Right atrium auricular region (tissue), 2 donors: Measurements from ENCODE around the gene FOXP2. TPM values are rescaled to one million over a fixed set of nuclear protein-coding genes. Genes with fewer than 3 reads are reported as not detected.

Experiments
- DNase-seq: peaks from one replicate; pipeline ENCODE4 v3.0.0-alpha.2; 2019; ENCODE audit warnings: low spot score
- H3K27ac ChIP-seq, 2 donors: fragments of 200-600 bp; sonication (generic); 1 replicate in 1 of 2; 2 replicates in 1 of 2; pipeline ENCODE4 v1.5.1; 2016 to 2019
- H3K27me3 ChIP-seq, 2 donors: fragments of 200-600 bp; sonication (generic); one replicate each; pipeline versions ENCODE4 v1.5.1 to v1.6.0; 2017 to 2019
- H3K36me3 ChIP-seq: fragments of 200-600 bp; sonication (generic); one replicate; pipeline ENCODE4 v1.5.1; 2016
- H3K4me1 ChIP-seq, 2 donors: fragments of 200-600 bp; sonication (generic); one replicate each; pipeline versions ENCODE4 v1.5.1 to v1.6.0; 2017 to 2019
- H3K4me3 ChIP-seq, 2 donors: fragments of 200-600 bp; sonication (generic); 1 replicate in 1 of 2; 2 replicates in 1 of 2; pipeline ENCODE4 v1.5.1; 2017 to 2019; ENCODE audit warnings: mild to moderate bottlenecking in 1 of 2, moderate library complexity in 1 of 2
- H3K9me3 ChIP-seq, 2 donors: fragments of 200-600 bp; sonication (generic); one replicate each; pipeline ENCODE4 v1.5.1; 2019
- CTCF ChIP-seq, 2 donors: fragments of 200-600 bp; sonication (generic); IDR thresholded peaks; one replicate each; pipeline ENCODE4 v1.5.1; 2019; ENCODE audit warnings: antibody characterized with exemption in 2 of 2
- total RNA-seq, 2 donors: library from RNA; depleted of rRNA; stranded (reverse); fragments of >200 nt; gene quantifications; one replicate each; pipeline ENCODE4 v1.1.0, GENCODE V29; 2016

Gene FOXP2
- 1 to 10 TPM; 2.0 to 3.8 TPM for total RNA-seq

- Histone ChIP-seq H3K27me3 (no peaks in the 10 kb centered on the region), H3K4me3 (peak within 1 kb of the TSS; percentile 9 to 12), H3K4me1 (no peaks in the 10 kb centered on the region), H3K36me3 (no peaks in the 10 kb centered on the region), H3K27ac (peak within 1 kb of the TSS; percentile 16 to 36), H3K9me3 (no peaks in the 10 kb centered on the region)
- no peak for DNase-seq
- TF ChIP-seq CTCF (IDR thresholded peaks at IDR 0.05) = no peak
Measured at GRCh38 chr7:114414156-114415063, at the start of gene FOXP2. TSS of gene FOXP2 (plus strand) at chr7:114414815. CDS start at chr7:114426512, 11,697 bp downstream.

- DNase-seq = no peak
- no peaks in the 10 kb centered on the region for H3K27me3 ChIP-seq
Measured at GRCh38 chr7:114365791-114366190, 48.8 kb upstream of the FOXP2 start.

GRCh38 chr7:114368492-114368891, 46.1 kb upstream of the FOXP2 start:
- H3K4me1 ChIP-seq = no peaks in the 10 kb centered on the region
- no peaks in the 10 kb centered on the region for H3K27me3 ChIP-seq
- no peaks in the 10 kb centered on the region for H3K36me3 ChIP-seq
- TF ChIP-seq CTCF (IDR thresholded peaks at IDR 0.05) = no peak
- DNase-seq = no peak
- H3K27ac ChIP-seq = no peak overlapping the region
- H3K9me3 ChIP-seq = no peaks in the 10 kb centered on the region
- H3K4me3 ChIP-seq = no peak overlapping the region

More at GRCh38 chr7:114365791-114366190, 48.8 kb upstream of the FOXP2 start:
- no peaks in the 10 kb centered on the region for H3K9me3 ChIP-seq
- no peak for TF ChIP-seq CTCF (IDR thresholded peaks at IDR 0.05)
- H3K36me3 ChIP-seq = no peaks in the 10 kb centered on the region
- H3K27ac ChIP-seq = no peak overlapping the region
- H3K4me1 ChIP-seq = no peaks in the 10 kb centered on the region
- H3K4me3 ChIP-seq = no peak overlapping the region

GRCh38 chr7:114369294-114369693, 45.3 kb upstream of the FOXP2 start:
- Histone ChIP-seq H3K27me3 (no peaks in the 10 kb centered on the region), H3K36me3 (no peaks in the 10 kb centered on the region), H3K4me1 (no peaks in the 10 kb centered on the region), H3K9me3 (no peaks in the 10 kb centered on the region), H3K4me3 (no peak overlapping the region), H3K27ac (no peak overlapping the region)
- DNase-seq = no peak
- TF ChIP-seq CTCF (IDR thresholded peaks at IDR 0.05) = no peak

GRCh38 chr7:114372619-114373018, 42.0 kb upstream of the FOXP2 start:
- Histone ChIP-seq H3K27me3 (no peaks in the 10 kb centered on the region), H3K36me3 (no peaks in the 10 kb centered on the region), H3K4me3 (no peak overlapping the region), H3K27ac (no peak overlapping the region), H3K9me3 (no peaks in the 10 kb centered on the region), H3K4me1 (no peaks in the 10 kb centered on the region)
- no peak for TF ChIP-seq CTCF (IDR thresholded peaks at IDR 0.05)
- DNase-seq = no peak
